Measurements from ENCODE around the gene GRM8. TPM values are rescaled to one million over a fixed set of nuclear protein-coding genes. Genes with fewer than 3 reads are reported as not detected.

GRM8 gene
- total RNA-seq, 1 donor from 2014 or later: not detected

DNA sequence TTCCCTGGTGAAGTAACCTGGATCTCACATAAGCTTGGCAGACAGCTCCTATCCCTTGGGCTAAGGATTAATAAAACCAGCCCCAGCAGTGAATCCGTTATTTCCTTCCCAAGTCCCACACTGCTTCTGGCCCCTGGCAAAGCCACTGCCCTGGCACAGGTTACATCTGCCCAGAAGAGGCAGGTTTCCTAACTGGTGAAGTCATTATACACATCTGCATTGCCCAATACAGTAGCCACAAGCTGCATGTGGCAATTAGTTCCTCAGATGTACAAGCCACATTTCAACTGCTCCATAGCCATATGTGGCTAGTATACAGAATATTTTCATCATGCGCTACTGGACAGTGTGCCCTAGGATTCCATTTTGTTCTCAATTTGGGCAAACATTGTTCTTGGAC is 273.0 kb downstream of the GRM8 start:
- DNase-seq: no peak

DNA sequence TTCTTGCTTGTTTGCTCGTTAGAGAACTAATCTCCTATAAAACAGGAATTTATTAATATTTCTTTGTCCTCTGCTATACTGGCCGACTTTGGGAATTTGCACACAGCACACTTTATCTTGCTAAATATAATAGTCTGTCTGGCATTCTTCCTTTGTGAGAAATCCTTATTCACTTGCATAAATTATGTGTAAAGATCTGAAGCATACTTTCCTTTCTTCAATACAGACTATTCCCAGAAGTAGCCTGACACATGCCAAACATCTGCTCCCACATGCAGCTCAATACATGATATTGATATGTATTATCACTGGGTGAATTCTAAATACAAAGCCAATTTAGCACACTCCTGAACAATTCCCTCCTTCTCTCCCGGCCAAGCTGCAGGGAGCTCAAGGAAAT is 273.9 kb downstream of the GRM8 start:
- Histone ChIP-seq H3K9me3 (no peaks in the 10 kb centered on the region), H3K27me3 (no peaks in the 10 kb centered on the region), H3K27ac (no peak overlapping the region), H3K4me3 (no peak overlapping the region), H3K36me3 (no peaks in the 10 kb centered on the region), H3K4me1 (no peaks in the 10 kb centered on the region)
- DNase-seq: no peak
- intact Hi-C loops (cut with DNase I): no loop called here
- ATAC-seq: no peak
- TF ChIP-seq, protein P1, sequence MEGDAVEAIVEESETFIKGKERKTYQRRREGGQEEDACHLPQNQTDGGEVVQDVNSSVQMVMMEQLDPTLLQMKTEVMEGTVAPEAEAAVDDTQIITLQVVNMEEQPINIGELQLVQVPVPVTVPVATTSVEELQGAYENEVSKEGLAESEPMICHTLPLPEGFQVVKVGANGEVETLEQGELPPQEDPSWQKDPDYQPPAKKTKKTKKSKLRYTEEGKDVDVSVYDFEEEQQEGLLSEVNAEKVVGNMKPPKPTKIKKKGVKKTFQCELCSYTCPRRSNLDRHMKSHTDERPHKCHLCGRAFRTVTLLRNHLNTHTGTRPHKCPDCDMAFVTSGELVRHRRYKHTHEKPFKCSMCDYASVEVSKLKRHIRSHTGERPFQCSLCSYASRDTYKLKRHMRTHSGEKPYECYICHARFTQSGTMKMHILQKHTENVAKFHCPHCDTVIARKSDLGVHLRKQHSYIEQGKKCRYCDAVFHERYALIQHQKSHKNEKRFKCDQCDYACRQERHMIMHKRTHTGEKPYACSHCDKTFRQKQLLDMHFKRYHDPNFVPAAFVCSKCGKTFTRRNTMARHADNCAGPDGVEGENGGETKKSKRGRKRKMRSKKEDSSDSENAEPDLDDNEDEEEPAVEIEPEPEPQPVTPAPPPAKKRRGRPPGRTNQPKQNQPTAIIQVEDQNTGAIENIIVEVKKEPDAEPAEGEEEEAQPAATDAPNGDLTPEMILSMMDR (IDR thresholded peaks at IDR 0.05): no peak

More for the DNA sequence above, 273.0 kb downstream of the GRM8 start:
- ATAC-seq: no peak
- Histone ChIP-seq H3K27ac (no peak overlapping the region), H3K36me3 (no peaks in the 10 kb centered on the region), H3K4me3 (no peak overlapping the region), H3K27me3 (no peaks in the 10 kb centered on the region), H3K9me3 (no peaks in the 10 kb centered on the region), H3K4me1 (no peaks in the 10 kb centered on the region)
- TF ChIP-seq, protein P1 (IDR thresholded peaks at IDR 0.05): no peak
- intact Hi-C loops (cut with DNase I): no loop called here

DNA sequence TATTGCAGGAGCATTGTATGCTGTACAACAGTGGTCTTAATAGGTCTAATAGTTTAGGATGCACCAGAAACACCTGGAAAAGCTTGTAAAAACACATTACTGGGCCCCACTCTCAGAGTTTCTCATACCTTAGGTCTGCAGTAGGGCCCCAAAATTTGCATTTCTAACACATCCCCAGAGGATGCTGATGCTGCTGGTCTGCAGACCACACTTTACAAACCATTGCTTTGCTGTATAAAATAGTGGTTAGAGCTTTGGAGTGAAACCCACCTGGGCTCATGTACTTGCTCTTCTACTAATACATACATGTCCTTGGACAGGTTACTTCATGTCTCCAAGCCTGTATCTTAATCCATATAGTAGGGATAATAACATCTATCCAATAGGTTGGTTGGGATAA is 279.7 kb downstream of the GRM8 start:
- no peak for ATAC-seq
- no peaks in the 10 kb centered on the region for H3K36me3 ChIP-seq
- no peaks in the 10 kb centered on the region for H3K4me1 ChIP-seq
- no peaks in the 10 kb centered on the region for H3K27me3 ChIP-seq
- TF ChIP-seq, protein P1 (IDR thresholded peaks at IDR 0.05): no peak
- no peak overlapping the region for H3K4me3 ChIP-seq
- no peaks in the 10 kb centered on the region for H3K9me3 ChIP-seq
- intact Hi-C loops (cut with DNase I): no loop called here
- no peak for DNase-seq
- H3K27ac ChIP-seq: no peak overlapping the region

GRCh38 chr7:126972571-126972970 is 280.2 kb downstream of the GRM8 start:
- H3K4me3 ChIP-seq: no peak overlapping the region
- H3K27me3 ChIP-seq: no peaks in the 10 kb centered on the region
- ATAC-seq: no peak
- H3K4me1 ChIP-seq: no peaks in the 10 kb centered on the region
- no peaks in the 10 kb centered on the region for H3K9me3 ChIP-seq
- TF ChIP-seq, protein P1 (IDR thresholded peaks at IDR 0.05): no peak
- H3K27ac ChIP-seq: no peak overlapping the region
- no peak for DNase-seq
- H3K36me3 ChIP-seq: no peaks in the 10 kb centered on the region
- intact Hi-C loops (cut with DNase I): no loop called here

DNA sequence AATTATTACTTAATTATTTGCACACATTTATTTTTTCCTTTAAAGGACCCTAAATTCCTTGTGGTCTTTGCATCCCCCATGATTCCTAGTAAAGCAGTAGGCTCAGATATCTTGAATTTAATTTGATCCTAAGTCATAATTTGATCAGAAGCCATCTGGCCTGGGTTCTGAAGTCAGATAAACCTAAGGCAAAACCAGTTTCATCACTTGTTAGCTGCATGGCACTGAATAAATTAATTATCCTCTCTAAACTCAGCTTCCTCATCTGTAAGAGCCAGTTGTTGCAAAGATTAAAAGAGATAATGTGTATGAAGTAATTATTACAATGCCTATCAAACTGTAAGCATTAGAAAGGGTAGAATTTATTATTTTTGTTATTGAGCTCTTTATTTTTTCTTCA is 293.1 kb downstream of the GRM8 start:
- H3K27me3 ChIP-seq: no peaks in the 10 kb centered on the region
- intact Hi-C loops (cut with DNase I): no loop called here
- TF ChIP-seq, protein P1 (IDR thresholded peaks at IDR 0.05): no peak
- H3K4me3 ChIP-seq: no peak overlapping the region
- H3K27ac ChIP-seq: no peak overlapping the region
- ATAC-seq (no peak), DNase-seq (no peak)
- H3K36me3 ChIP-seq: no peaks in the 10 kb centered on the region
- no peaks in the 10 kb centered on the region for H3K9me3 ChIP-seq
- H3K4me1 ChIP-seq: no peaks in the 10 kb centered on the region

DNA sequence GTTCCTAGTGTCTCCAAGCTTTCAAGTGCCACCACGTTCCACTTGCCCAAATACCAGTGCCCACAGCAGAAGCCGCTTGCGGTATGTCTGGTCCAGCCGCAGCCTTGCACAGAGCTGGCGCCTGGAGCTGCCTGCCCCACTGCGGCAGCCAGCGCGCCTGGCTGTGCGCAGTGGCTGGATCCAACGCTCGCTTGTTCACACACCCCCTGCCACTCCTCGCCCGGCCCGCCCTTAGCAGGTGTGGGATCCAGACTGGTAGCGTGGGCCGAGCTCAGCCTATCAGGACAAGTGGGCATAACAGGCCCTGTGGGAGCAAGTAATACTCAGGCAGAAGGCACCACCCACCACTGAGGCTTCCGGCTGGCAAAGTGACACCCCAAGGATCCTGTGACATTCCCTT is 294.4 kb downstream of the GRM8 start:
- intact Hi-C loops (cut with DNase I): no loop called here
- TF ChIP-seq, protein P1 (IDR thresholded peaks at IDR 0.05): no peak

More for the DNA sequence above, 294.4 kb downstream of the GRM8 start:
- Histone ChIP-seq H3K4me3 (no peak overlapping the region), H3K9me3 (no peaks in the 10 kb centered on the region), H3K27ac (no peak overlapping the region), H3K4me1 (no peaks in the 10 kb centered on the region), H3K36me3 (no peaks in the 10 kb centered on the region), H3K27me3 (no peaks in the 10 kb centered on the region)
- ATAC-seq (peak; percentile 20), DNase-seq (peak; percentile 36)

All from upper lobe of right lung (tissue), 1 donor.